NCI-H460 (cell line): ENCODE results near the gene CLEC2L. TPM values are rescaled to one million over a fixed set of nuclear protein-coding genes. Genes with fewer than 3 reads are reported as not detected.
"Not testable (repeated sequence)": the region's sequence is repeated elsewhere in the genome, so short reads cannot be mapped to it uniquely, and the experiment has no call there.

Experiments
- DNase-seq: peaks from one replicate; pipeline ENCODE4 v3.0.0-alpha.2; 2016; ENCODE audit warnings: low read depth; ENCODE audit errors: extremely low read depth
- total RNA-seq: library from RNA; depleted of rRNA; stranded (reverse); fragments of >200 nt; shearing (Covaris generic); gene quantifications from 2 replicates; pipeline ENCODE4 v1.2.3, GENCODE V29; 2014

CLEC2L gene
- total RNA-seq, 1 experiment from 2014 or later = not detected

DNA sequence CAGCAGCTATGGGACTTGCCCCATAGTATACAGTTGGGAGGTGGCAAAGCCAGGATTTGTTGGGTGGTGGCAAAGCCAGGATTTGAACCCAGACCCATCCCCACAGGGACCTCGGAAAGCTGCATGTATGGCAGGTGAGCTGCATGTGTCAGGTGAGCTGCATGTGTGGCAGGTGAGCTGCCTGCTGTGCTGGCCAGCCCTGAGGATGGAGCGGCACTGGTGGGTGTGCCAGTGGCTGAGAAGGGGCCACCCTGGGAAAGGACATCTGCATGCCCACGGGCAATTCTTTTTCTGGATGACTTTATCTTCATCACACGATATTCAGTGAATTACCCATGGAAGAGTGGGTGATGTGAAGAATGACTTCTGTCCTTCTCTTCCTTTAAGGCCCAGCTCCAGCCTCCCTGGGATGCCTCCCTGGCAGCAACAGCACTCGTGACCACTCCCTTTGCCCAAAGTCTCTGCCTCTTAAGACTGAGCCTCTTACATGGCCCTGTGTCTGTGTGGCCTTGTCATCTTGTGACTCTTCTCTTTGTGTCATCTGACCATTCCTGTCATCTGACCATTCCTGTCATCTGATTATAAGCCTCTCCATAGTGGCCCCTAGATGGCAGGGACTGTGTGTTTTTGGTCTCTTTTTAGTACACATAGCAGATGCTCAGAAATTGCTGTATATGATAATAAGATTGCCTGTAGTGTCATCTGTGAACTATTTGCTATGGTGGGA is 25.0 kb downstream of the CLEC2L start:
- DNase-seq = no peak

DNA sequence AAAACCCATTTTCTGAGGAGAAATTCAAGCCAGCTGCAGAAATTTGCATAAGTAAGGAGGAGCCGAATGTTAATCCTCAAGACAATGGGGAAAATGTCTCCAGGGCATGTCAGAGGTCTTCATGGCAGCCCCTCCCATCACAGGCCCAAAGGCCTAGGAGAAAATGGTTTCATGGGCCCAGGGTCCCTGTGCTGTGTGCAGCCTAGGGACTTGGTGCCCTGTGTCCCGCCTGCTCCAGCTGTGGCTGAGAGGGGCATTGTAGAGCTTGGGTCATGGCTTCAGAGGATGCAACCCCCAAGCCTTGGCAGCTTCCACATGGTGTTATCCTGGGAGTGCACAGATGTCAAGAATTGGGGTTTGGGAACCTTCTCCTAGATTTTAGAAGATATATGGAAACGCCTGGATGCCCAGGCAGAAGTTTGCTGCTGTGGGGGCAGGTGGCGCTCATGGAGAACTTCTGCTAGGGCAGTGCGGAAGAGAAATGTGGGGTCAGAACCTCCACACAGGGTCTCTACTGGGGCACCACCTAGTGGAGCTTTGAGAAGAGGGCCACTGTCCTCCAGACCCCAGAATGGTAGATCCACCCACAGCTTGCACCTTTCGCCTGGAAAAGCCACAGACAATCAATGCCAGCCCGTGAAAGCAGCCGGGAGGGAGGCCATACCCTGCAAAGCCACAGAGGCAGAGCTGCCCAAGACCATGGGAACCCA is 30.7 kb downstream of the CLEC2L start:
- DNase-seq = not testable (repeated sequence)

DNA sequence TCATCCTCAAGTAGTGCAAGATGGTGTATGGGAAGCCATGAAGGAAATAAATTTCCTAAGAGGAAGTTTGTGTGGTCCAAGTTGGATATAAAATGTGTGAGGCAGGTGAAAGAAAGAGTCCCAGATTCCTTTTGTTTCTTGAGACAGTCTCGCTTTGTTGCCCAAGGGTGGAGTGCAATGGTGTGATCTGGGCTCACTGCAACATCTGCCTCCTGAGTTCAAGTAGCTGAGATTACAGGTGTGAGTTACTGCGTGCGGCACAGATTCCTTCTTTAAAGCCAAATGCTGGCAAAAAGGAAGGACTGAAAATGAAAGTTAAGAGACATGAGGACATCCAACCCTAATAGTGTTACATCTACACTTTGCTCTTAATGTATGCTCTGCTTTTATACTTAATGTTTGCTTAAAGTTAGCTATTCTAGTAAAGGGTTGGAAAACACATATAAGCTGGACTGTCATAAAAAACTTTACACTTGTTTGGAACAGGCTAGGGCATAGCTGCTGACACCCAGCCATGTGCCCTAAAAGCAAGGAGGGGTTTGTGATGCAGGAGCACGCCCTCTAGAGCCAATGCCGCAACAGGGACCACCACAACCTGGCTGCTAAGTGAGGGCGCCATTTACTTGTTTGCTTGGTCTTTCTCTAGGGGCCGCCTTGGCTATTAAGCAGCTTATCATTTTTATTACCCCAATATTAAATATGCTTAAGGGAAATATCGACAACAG is 34.5 kb downstream of the CLEC2L start:
- DNase-seq = no peak

DNA sequence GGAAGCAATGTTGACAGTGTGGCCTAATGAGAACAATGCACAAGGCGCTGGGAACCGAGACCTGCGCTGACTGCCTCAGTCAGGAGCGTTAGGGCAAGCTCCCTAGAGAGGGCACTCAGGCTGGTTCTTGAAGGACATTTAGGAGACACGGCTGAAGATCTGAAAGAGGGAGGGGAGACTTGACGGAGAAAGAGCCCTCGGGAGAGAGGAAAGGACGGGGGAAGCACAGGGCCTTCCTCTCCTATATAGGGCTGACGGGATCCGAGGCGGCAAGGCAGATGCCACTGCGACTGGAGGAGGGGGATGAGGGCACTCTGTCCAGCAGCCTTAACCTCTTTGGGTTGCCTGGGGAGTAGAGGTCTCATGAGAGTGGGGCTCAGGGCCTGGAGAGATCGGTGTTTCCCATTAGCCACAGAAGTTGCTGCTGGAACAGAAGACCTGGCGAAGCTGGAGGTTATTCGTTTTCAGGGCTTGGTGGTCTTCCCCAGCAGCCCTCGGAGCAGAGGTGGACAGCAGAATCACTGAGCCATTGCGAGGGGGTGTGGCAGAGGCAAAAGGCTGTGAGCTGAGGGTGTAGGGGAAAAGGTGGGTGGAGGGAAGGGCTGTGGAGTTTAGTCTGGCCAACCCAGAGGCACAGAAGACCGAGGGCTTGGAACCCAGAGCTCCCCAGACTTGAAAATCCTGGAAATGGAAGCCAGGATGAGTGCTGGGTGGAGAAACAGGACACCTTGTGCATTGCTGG is 36.0 kb downstream of the CLEC2L start:
- no peak for DNase-seq

DNA sequence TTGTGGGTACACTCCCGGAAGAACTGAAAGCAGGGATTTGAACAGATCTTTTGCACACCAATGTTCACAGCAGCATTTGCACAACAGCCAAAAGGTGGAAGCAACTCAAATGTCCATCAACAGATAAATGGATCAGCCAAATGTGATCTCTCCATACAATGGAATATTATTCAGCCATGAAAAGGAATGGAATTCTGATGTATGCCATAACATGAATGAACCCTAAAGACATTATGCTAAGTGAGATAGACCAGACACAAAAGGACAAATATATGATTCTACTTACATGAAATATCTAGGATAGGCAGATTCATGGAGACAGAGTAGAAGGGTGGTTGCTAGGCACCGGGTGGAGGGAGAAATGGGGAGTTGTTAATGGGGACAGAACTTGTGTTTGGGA is 36.7 kb downstream of the CLEC2L start:
- no peak for DNase-seq

DNA sequence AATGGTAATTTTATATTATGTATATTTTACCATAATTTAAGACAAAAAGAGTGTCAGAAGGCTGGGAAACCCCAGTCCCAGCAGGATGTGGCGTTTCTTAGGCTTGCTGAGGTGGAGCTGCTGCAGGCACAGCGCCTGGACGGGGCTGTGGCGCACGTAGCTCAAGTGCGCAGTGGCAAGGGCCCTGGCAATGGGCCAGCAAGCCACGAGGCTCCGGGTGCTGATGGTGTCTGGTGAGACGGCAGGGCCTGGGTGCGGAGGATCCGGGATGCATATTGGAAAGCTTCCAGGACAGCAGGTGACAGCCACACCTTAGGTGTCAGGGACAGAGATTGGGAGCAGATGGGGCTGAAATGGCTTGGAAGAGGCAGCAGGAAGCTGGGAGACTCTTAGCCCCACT is 37.2 kb downstream of the CLEC2L start:
- DNase-seq = no peak

DNA sequence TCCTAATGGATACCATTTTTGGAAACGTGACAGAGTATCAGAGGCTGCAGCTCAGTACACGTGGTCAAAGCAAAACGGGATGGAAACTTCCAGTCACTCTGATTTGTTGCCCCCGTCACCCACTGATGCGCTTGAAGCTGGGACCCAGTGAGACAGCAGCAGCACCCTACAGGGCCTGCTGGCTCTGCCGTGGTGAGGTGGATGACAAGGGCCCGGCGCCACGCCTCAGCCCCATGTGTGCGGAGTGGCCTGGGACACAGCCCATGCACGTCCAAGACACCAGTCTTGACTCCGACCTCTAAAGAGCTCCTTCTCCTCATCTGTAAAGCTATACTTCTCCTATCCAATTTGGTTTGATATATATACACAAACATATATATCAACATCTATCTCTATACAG is 39.0 kb downstream of the CLEC2L start:
- no peak for DNase-seq

DNA sequence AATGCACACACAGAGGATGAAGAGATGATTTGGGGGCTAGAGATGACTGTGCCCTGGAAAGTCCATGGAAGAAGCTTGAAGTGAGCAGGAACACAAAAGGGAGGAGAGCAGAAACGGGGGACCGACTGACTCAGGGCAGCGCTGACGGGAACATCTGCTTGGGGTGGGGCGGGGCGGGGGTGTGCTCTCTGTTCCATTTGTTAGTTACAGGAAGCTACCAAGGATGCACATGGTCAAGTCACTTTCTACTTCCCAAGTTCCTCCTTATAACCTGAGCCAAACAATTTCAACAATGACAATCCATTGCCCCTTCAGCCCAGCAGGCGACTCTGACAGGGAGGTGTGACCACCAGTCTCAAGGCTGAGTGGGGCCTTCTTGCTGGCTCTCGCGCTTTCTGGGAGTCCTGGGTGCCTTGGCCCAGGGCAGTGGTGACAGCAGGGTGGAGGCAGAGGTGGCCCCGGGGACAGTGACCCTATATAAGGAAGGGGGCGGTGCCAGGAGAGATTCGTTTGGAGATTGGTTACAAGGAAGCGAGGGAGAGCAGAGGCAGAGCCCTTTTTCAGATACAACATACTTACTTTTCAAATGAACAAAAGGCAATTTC is 39.6 kb downstream of the CLEC2L start:
- DNase-seq = no peak

DNA sequence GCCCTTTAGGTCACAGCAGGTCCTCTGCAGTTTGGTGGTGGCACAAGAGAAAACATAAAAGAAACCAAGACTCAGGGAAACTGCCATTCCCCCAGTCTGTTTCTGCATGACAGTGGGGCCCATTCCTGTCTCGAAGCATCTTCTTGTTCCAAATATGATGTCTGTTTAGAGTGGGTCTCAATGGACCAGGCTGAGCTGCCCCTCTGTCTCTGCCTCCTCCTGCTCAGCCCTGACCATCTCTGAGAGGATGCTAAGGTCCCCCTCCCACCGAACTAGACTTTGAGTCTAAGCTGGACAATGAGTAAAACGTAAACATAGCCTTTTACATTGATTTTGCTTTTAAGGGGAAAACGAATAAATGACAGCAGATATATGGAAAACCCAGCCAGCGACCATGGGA is 40.4 kb downstream of the CLEC2L start:
- DNase-seq = no peak

DNA sequence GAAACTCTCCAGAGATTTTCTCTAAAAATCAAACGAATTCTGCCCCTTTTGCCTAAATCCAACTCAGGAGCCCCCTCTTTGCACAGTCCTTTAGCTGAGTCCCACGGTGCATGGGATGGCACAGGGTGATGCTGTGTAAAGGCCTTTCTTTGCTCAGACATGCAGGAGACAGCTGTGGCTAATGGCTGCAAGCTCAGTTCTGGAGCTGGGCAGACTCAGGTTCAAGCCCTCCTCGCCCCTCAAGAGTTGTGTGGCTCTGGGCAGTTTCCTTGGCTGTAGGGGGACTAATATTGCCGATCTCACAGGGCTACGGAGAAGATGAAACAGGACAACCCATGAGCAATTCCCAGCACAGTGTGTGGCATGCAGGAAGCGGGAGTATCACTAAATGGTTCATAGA is 42.6 kb downstream of the CLEC2L start:
- DNase-seq = no peak

DNA sequence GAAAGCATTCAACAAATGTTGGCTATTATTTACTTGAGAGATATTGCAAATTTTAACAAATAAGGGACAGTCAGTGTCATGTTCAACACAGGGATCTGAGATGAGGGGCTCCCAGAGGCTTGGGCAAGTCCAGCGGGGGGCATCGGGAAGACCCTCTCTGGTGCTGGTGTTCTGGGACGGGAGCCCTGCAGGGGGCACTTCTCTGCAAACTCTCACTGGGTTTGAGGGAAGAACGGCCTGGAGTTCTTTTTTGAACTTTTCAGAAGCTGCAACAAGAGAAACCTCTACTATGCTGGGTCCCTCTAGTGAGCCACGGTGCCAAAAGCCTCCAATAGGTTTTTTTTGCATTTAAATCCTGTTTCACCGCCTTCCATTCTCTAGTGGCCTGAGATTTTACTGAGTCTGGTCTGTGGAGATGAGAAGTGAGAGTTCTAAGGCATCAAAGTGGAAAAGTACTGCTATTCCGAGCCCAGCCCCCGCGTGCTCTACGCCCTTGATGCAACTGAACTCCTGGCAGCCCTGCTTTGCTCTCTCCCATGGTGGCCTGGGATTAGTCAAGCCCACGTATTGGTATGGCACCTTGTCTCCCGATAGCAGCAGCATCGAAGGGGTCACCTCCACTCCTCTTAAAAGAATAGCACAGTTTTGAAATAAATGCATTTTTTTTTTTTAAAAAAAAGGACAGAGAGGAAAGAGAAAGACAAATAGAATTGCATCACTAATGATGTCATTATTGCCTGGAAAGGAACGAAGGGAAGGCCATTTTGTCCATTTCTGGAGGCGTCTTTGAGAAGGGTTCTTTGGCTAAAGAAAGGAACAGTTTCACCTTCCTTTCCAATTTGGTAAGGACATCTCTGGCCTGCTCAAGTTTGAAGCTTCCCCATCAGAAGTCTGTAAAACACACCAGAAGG is 43.5 kb downstream of the CLEC2L start:
- no peak for DNase-seq

DNA sequence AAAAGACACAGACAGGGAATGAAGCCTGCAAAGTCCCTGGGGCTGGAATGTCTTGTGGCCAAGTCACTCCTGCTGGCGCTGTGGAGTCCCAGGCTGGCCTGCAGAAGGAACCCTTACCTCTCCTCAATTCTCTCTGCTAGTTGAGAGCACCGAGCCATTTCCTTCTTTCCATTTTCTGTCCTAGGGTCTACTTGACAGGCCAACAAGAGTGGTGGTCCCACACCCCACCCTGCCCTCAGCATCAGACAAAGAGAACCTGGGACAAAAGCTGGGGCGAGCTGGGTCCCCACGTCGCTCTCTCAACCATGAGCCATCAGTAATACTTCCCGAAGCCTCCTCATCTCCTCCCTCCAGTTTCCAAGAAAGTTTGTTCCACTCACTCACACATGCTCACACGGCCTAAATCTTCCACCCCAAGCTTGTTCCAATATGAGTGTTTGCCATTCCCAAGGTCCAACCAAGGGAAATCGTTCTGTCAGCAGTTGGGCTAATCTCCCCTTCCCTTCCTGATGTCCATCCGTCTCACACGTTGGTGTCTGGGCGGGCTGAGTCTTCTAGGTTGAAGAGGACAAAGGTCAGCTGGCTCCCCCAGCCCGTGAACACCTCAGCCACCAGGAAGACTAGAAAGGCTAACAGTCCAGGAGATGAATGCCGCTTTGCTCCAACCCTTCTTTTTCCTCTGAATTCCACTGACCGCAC is 44.3 kb downstream of the CLEC2L start:
- no peak for DNase-seq

DNA sequence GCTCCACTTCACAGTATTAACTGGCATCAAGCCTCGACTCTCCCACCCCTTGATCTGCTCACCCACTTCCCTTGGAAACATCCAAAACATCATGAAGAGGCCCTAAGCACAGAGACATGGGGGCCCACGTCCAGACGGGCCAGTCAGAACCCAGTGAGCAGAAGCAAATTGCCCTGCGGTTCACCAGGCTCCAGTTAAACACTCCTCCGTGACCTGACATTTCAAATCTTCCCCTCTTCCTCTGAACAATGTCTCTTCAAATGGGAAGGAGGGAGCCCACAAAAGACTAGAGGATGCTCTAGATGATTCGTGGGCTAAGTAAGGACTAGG is 44.8 kb downstream of the CLEC2L start:
- no peak for DNase-seq

DNA sequence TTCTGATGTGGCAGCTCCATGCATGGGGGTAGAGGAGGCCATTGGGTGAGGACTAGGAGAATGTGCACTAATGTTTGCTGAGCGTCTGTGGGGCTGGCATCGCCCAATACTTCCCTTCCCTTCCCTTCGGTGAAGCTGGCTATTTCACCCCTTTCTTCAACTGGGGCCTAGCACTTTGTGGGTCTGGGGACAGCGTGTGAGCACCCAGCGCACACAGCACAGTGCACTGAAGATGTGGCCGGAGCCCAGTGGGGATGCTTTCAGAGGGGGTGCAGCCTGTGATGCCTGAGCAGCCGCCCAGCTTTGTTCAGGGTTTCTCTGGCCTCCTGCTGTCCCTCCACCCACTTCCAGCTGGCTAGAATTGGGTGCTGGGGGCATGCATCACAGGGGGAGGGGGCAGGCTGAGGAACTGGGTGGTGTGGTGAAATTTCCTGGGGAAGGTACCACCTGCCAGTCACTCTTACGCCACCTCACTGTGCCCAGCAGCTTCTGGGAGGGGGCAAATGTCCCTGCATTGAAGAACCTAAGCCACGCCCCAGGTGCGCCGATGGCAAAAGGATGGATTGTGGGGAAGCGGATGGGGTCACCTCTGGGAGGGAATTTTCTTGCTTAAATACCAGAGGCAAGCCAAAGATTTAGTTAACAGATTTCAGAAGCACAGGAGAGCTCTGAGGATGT is 45.5 kb downstream of the CLEC2L start:
- DNase-seq = no peak

DNA sequence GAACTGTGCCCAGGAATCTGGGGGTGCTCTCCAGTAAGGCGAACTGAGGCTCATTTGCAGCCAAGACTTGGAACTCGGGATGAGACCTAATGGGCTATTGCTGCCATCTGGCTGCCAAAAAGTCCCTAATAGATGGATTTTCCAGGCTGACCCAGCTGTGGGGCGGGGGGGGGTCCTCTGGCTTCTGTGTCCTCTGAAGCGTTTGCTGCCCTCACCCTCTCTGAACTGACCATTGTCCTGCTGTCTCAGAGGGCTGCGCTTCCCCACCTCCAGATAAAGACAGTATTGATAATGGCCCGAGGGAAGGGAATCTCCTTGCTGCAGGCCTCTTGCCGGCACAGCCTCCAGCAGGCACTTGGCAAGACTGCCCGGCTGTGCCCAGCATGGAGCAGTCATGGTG is 46.6 kb downstream of the CLEC2L start:
- DNase-seq = no peak

DNA sequence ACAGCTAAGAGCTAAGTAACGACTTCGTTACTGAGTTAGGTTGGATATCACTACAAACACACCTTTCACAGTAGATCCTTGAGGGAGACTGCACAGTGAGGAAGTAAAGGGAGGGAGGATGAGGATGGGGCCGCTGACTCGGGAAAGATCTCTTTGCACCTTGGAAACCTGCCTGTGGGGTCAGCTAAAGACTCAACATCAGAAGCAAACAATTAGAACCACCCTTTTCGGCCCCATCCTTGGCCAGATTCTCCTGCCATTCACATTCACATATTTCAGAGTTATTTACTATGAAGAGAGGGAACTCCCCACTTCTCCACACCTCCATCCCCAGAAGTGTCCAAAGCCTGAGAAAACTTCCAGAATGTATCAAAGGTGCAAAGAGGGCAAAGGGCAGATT is 47.1 kb downstream of the CLEC2L start:
- no peak for DNase-seq

DNA sequence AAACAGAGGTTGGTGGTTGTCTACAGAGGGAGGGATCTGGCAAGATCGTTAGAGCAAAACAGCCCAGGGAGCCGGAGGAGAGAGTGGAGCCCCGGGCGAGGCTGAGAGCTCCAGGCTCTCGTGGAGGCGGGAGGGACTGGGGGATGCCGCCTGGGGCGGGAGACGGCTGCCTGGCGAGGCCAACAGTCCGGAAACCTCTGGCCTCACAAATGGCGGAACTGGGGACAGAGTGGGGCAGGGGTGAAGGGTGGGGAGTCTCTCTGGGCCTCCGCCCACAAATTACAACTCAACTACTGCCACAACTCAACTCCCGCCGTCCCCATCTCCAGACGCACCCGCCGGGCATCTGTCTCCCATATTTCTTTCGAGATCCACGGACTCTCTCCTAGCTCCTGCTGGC is 47.7 kb downstream of the CLEC2L start:
- DNase-seq = no peak

DNA sequence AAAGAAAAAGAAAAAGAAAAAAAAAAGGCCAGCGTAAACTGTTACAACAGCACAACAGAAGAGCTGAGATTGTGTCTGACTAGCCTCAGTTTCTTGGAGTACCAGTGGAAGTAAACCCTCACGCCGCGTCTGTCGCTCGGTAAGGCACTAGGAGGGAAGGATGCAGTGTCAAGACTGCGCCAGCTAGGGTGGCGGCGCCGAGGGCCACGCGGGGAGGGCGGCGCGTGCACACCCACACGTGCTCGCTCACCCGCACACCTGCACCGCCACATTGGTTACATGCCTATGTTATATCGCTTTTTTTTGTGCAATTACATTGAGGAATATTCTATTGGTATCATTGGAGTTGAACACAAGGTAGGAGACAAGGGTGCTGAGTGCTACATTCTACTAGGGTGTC is 48.2 kb downstream of the CLEC2L start:
- no peak for DNase-seq

DNA sequence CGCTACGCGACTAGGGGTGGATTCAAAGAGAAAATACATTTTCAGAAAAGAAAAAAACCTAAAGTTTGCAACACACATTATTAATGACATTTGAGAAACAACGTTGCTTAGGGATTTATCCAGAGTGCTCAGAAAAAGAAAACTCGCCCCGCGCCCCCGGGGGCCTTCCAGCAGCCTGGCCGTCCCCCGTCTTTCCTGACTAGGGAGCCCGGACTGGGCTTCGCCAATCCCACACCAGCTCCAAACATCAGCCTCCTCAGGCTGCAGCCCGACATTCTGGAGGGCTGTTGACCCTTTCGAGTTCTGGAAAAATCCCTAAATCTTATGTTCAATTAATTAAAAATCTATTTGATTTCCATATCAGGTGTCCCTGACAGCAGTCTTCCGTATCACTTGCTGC is 48.6 kb downstream of the CLEC2L start:
- no peak for DNase-seq
